Measurements from ENCODE around the gene OTUD7B.
"Not testable (repeated sequence)": the region's sequence is repeated elsewhere in the genome, so short reads cannot be mapped to it uniquely, and the experiment has no call there.

Gene OTUD7B

DNA sequence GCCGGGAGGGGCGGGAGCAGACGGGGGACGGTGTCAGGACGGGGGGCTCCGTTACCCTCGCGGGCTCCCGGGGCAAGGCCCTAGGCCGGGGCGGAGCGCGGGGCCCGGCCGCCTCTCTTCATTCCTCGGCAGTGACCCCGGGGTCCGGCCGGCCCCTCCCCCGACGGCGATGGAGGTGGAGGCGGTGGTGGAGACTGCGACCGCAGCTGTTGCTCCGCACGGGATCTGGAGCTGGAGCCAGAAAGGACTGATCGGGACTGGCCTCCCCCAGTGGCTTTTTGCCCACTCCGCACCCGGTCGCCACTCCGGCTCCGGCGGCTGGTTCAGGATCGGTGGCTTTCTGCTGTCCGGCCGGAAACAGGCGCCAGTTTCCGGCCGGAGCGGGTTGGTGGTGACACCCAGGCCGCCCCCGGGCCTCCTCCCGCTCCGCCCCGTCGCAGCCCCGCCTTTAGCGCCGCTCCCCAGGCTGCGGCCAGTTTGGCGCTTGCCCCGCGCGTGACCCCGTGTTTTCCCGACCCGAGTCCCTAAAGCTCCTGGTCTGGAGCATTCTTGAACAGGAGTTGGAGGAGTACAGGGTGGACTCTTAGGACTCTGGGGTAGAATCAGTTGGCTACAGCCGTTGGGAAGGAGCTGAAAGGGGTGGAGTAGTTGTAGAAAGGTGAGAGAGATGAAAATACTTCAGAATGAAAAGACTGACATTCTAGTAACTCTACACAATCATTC is at the start of gene OTUD7B:
OTUD7B (minus strand) TSS at position 334 of the 723 bp plus-strand sequence. CDS start 33,216 bp downstream, outside the sequence.
- peaks cover 11% of the 10 kb centered on the region for H3K9me3 ChIP-seq
- H3K27ac ChIP-seq = no peak within 1 kb of the TSS
- H3K4me3 ChIP-seq = no peak within 1 kb of the TSS
- H3K36me3 ChIP-seq = no peaks in the 10 kb centered on the region
- no peak for TF ChIP-seq Cebpa-rat (IDR thresholded peaks at IDR 0.05)
- peaks cover 52% of the 10 kb centered on the region for H3K27me3 ChIP-seq
- no peaks in the 10 kb centered on the region for H3K4me1 ChIP-seq
- peaks cover 9% of the 10 kb centered on the region; the same call in 1 of the 2 replicates for H4K20me1 ChIP-seq
- H3K4me2 ChIP-seq = no peak within 1 kb of the TSS
- no peak within 1 kb of the TSS for H3K9ac ChIP-seq

DNA sequence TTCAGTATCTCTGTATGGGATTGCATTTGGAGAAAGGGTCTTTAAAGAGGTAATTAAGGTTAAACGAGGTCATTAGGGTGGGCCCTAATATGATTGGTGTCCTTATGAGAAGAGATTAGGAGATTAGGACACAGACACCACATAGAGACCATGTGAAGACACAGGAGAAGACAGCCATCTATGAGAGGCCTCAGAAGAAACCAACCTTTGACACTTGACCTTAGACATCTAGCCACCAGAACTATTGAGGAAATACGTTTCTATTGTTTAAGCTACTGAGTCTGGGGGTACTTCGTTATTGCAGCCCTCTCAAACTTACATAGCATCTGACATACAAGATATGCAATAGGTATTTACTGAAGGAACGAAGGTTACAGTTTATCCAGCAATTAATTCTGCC is 49.7 kb upstream of the OTUD7B start:
- no peaks in the 10 kb centered on the region for H4K20me1 ChIP-seq
- peaks cover 10% of the 10 kb centered on the region for H3K4me1 ChIP-seq
- H3K36me3 ChIP-seq = no peaks in the 10 kb centered on the region
- TF ChIP-seq Cebpa-rat (IDR thresholded peaks at IDR 0.05) = no peak
- no peak overlapping the region for H3K4me3 ChIP-seq
- H3K9ac ChIP-seq = no peak overlapping the region
- no peaks in the 10 kb centered on the region; the same call in 1 of the 2 replicates for H3K9me3 ChIP-seq
- H3K27me3 ChIP-seq = no peaks in the 10 kb centered on the region
- H3K27ac ChIP-seq = no peak overlapping the region
- no peak overlapping the region for H3K4me2 ChIP-seq

DNA sequence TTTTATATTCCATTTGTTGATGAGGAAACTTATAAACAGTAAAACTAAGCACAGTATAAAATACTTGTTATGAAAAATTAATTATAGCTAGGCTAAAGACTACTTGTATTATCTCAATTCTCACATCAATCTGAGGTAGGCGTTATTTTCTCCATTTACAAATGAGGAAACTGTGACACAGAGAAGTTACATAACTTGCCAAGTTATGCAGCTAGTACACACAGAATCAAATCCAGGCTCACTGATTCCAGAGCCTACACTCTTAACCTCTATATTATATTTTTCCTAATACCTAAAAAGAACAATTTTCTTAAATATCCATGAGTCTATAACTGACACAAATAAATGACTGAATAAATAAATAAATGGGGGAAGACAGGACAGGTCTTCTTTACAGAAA is 45.9 kb upstream of the OTUD7B start:
- Histone ChIP-seq H3K9me3 (no peaks in the 10 kb centered on the region), H3K9ac (no peak overlapping the region), H3K36me3 (no peaks in the 10 kb centered on the region), H4K20me1 (no peaks in the 10 kb centered on the region), H3K27me3 (no peaks in the 10 kb centered on the region), H3K4me3 (no peak overlapping the region), H3K4me2 (no peak overlapping the region), H3K4me1 (peaks cover 21% of the 10 kb centered on the region), H3K27ac (no peak overlapping the region)
- TF ChIP-seq Cebpa-rat (IDR thresholded peaks at IDR 0.05) = no peak

DNA sequence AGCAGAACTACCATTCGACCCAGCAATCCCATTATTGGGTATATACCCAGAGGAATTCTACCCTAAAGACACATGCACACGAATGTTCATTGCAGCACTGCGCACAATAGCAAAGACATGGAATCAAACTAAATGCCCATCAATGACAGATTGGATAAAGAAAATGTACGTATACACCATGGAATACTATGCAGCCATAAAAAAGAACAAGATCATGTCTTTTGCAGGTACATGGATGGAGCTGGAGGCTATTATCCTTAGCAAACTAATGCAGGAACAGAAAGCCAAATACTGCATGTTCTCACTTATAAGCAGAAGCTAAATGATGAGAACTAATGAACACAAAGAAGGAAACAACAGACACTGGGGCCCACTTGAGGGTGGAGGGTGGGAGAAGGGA is 45.0 kb upstream of the OTUD7B start:
- peaks cover 25% of the 10 kb centered on the region for H3K4me1 ChIP-seq
- not testable (repeated sequence) for H3K36me3 ChIP-seq, H3K9me3 ChIP-seq, H3K4me2 ChIP-seq, H3K27me3 ChIP-seq, H3K9ac ChIP-seq, H3K27ac ChIP-seq, H4K20me1 ChIP-seq, H3K4me3 ChIP-seq

DNA sequence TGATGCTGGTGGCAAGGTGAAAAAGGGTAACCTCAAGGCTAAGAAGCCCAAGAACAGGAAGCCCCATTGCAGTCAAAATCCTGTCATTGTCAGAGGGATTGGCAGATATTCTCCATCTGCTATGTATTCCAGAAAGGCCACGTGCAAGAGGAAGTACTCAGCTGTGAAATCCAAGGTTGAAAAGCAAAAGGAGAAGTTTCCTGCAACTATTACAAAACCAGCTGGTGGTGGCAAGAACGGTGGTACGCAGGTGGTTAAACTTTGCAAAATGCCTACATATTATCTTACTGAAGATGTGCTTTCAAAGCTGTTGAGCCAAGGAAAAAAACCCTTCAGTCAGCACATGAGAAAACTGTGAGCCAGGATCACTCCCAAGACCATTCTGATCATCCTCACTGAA is 43.4 kb upstream of the OTUD7B start:
- no peak overlapping the region for H3K9ac ChIP-seq
- H3K36me3 ChIP-seq = no peaks in the 10 kb centered on the region
- TF ChIP-seq Cebpa-rat (IDR thresholded peaks at IDR 0.05) = no peak
- peak overlapping the region; percentile 7; the same call in 1 of the 2 replicates for H3K4me2 ChIP-seq
- H3K27ac ChIP-seq = no peak overlapping the region
- peaks cover 25% of the 10 kb centered on the region for H3K4me1 ChIP-seq
- no peaks in the 10 kb centered on the region for H3K9me3 ChIP-seq
- H3K27me3 ChIP-seq = no peaks in the 10 kb centered on the region
- H4K20me1 ChIP-seq = no peaks in the 10 kb centered on the region
- no peak overlapping the region for H3K4me3 ChIP-seq

- H3K27me3 ChIP-seq, H3K27ac ChIP-seq, H3K9ac ChIP-seq, H3K9me3 ChIP-seq, H4K20me1 ChIP-seq, H3K36me3 ChIP-seq, H3K4me3 ChIP-seq: not testable (repeated sequence)
- Histone ChIP-seq H3K4me1 (peaks cover 25% of the 10 kb centered on the region), H3K4me2 (peak overlapping the region; percentile 54)
Observed at GRCh38 chr1:150051905-150052412, 41.4 kb upstream of the OTUD7B start.

GRCh38 chr1:150051089-150051373 is 40.5 kb upstream of the OTUD7B start:
- TF ChIP-seq Cebpa-rat (IDR thresholded peaks at IDR 0.05) = no peak
- H3K4me3 ChIP-seq = no peak overlapping the region
- H3K36me3 ChIP-seq = no peaks in the 10 kb centered on the region
- H3K27me3 ChIP-seq = no peaks in the 10 kb centered on the region
- no peaks in the 10 kb centered on the region for H3K9me3 ChIP-seq
- no peaks in the 10 kb centered on the region for H4K20me1 ChIP-seq
- peaks cover 25% of the 10 kb centered on the region for H3K4me1 ChIP-seq
- no peak overlapping the region for H3K27ac ChIP-seq
- H3K9ac ChIP-seq = no peak overlapping the region
- no peak overlapping the region for H3K4me2 ChIP-seq

- Histone ChIP-seq H3K4me3 (no peak overlapping the region), H3K4me1 (peaks cover 25% of the 10 kb centered on the region), H3K27ac (no peak overlapping the region), H4K20me1 (no peaks in the 10 kb centered on the region), H3K9me3 (no peaks in the 10 kb centered on the region), H3K36me3 (no peaks in the 10 kb centered on the region), H3K27me3 (no peaks in the 10 kb centered on the region), H3K4me2 (no peak overlapping the region), H3K9ac (no peak overlapping the region)
- no peak for TF ChIP-seq Cebpa-rat (IDR thresholded peaks at IDR 0.05)
Observed at GRCh38 chr1:150049926-150050325, 39.4 kb upstream of the OTUD7B start.

- Histone ChIP-seq H3K27ac (no peak overlapping the region), H3K36me3 (no peaks in the 10 kb centered on the region), H3K4me2 (no peak overlapping the region), H4K20me1 (no peaks in the 10 kb centered on the region), H3K9ac (no peak overlapping the region), H3K27me3 (no peaks in the 10 kb centered on the region), H3K4me3 (no peak overlapping the region), H3K4me1 (no peaks in the 10 kb centered on the region), H3K9me3 (no peaks in the 10 kb centered on the region)
- TF ChIP-seq Cebpa-rat (IDR thresholded peaks at IDR 0.05) = no peak
Observed at GRCh38 chr1:150034336-150034735, 23.8 kb upstream of the OTUD7B start.

GRCh38 chr1:150028322-150028721 is 17.8 kb upstream of the OTUD7B start:
- H3K4me1 ChIP-seq = no peaks in the 10 kb centered on the region
- H3K27ac ChIP-seq = no peak overlapping the region
- no peak overlapping the region for H3K9ac ChIP-seq
- no peak for TF ChIP-seq Cebpa-rat (IDR thresholded peaks at IDR 0.05)
- H3K9me3 ChIP-seq = no peaks in the 10 kb centered on the region
- no peak overlapping the region for H3K4me2 ChIP-seq
- no peak overlapping the region for H3K4me3 ChIP-seq
- no peaks in the 10 kb centered on the region for H3K27me3 ChIP-seq
- no peaks in the 10 kb centered on the region for H3K36me3 ChIP-seq
- no peaks in the 10 kb centered on the region for H4K20me1 ChIP-seq

DNA sequence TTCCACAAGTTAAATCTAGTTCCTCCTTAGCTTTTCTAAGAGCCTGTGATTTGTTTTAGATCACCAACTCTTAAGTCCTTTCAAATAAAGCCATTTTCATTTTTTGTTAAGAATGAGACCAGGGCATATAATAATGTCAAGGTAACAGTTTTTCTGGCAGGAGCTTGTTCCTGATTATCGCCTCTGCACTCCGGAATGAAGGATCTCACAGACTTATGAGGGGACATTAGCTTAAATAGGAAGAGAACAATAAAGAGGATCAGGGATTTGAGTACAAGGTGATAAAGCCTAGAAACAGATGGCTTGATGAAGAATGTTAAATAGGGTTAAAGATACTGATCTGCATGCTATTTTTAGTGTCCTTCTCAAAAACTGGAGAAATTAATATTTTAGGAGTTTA is 13.6 kb upstream of the OTUD7B start:
- no peak for TF ChIP-seq Cebpa-rat (IDR thresholded peaks at IDR 0.05)
- Histone ChIP-seq H3K9ac (no peak overlapping the region), H4K20me1 (no peaks in the 10 kb centered on the region), H3K4me2 (no peak overlapping the region), H3K27me3 (no peaks in the 10 kb centered on the region), H3K4me1 (no peaks in the 10 kb centered on the region), H3K9me3 (no peaks in the 10 kb centered on the region), H3K36me3 (no peaks in the 10 kb centered on the region), H3K4me3 (no peak overlapping the region), H3K27ac (no peak overlapping the region)
